ENCODE results near the gene SRCIN1. TPM values are rescaled to one million over a fixed set of nuclear protein-coding genes. Genes with fewer than 3 reads are reported as not detected.

SRCIN1 gene
- total RNA-seq, 2 donors from 2014 or later = 2.8 to 5.9 TPM

GRCh38 chr17:38547444-38547843 lies 58.3 kb downstream of the SRCIN1 start:
- H3K4me3 ChIP-seq (ENCODE audit: low read length) = no peak overlapping the region
- H3K27me3 ChIP-seq (ENCODE audit: control insufficient read depth, insufficient read depth, low read length, poor library complexity, severe bottlenecking) = no peaks in the 10 kb centered on the region
- H3K4me3 Mint-ChIP-seq = no peak overlapping the region
- H3K27me3 Mint-ChIP-seq (ENCODE audit: insufficient read depth) = no peaks in the 10 kb centered on the region
- no peaks in the 10 kb centered on the region for H3K9me3 ChIP-seq (ENCODE audit: control insufficient read depth, low read length)
- H3K27ac ChIP-seq (ENCODE audit: low read depth, low read length) = no peak overlapping the region
- WGBS, 2 experiments (ENCODE audit: insufficient coverage in 1 of 2, insufficient read length in 1 of 2) = 91 to 94% methylated on average over 3 to 12 of the region's 12 CpGs
- no peak for TF ChIP-seq CTCF (conservative IDR thresholded peaks at IDR 0.05)
- no peak overlapping the region for H3K27ac Mint-ChIP-seq
- no peaks in the 10 kb centered on the region for H3K9me3 Mint-ChIP-seq
- DNase-seq = no peak
- no peaks in the 10 kb centered on the region for H3K36me3 ChIP-seq (ENCODE audit: control insufficient read depth, insufficient read depth, low read length)
- no peaks in the 10 kb centered on the region for H3K4me1 Mint-ChIP-seq
- H3K36me3 Mint-ChIP-seq (ENCODE audit: low read depth) = no peaks in the 10 kb centered on the region
- no peak overlapping the region for H3K9ac ChIP-seq (ENCODE audit: extremely low read depth, low read length, poor library complexity, severe bottlenecking)
- no peaks in the 10 kb centered on the region for H3K4me1 ChIP-seq (ENCODE audit: control insufficient read depth, insufficient read depth, low read length)

- H3K27me3 Mint-ChIP-seq (ENCODE audit: insufficient read depth) = no peaks in the 10 kb centered on the region
- no peaks in the 10 kb centered on the region for H3K9me3 Mint-ChIP-seq
- no peak for TF ChIP-seq CTCF (conservative IDR thresholded peaks at IDR 0.05)
- H3K36me3 ChIP-seq (ENCODE audit: control insufficient read depth, insufficient read depth, low read length) = no peaks in the 10 kb centered on the region
- no peak overlapping the region for H3K27ac Mint-ChIP-seq
- DNase-seq = peak; percentile 35
- no peak overlapping the region for H3K9ac ChIP-seq (ENCODE audit: extremely low read depth, low read length, poor library complexity, severe bottlenecking)
- no peaks in the 10 kb centered on the region for H3K4me1 Mint-ChIP-seq
- no peaks in the 10 kb centered on the region for H3K27me3 ChIP-seq (ENCODE audit: control insufficient read depth, insufficient read depth, low read length, poor library complexity, severe bottlenecking)
- H3K9me3 ChIP-seq (ENCODE audit: control insufficient read depth, low read length) = no peaks in the 10 kb centered on the region
- WGBS, 2 experiments (ENCODE audit: insufficient coverage in 1 of 2, insufficient read length in 1 of 2) = 89 to 94% methylated on average over 5 to 11 of the region's 11 CpGs
- H3K4me3 ChIP-seq (ENCODE audit: low read length) = no peak overlapping the region
- no peak overlapping the region for H3K27ac ChIP-seq (ENCODE audit: low read depth, low read length)
- no peaks in the 10 kb centered on the region for H3K36me3 Mint-ChIP-seq (ENCODE audit: low read depth)
- no peaks in the 10 kb centered on the region for H3K4me1 ChIP-seq (ENCODE audit: control insufficient read depth, insufficient read depth, low read length)
- H3K4me3 Mint-ChIP-seq = no peak overlapping the region
These were observed 59.4 kb downstream of the SRCIN1 start for GRCh38 chr17:38546396-38546795.

- no peak for TF ChIP-seq CTCF (conservative IDR thresholded peaks at IDR 0.05)
- H3K4me1 Mint-ChIP-seq = no peaks in the 10 kb centered on the region
- no peaks in the 10 kb centered on the region for H3K27me3 ChIP-seq (ENCODE audit: control insufficient read depth, insufficient read depth, low read length, poor library complexity, severe bottlenecking)
- no peak overlapping the region for H3K4me3 ChIP-seq (ENCODE audit: low read length)
- H3K27me3 Mint-ChIP-seq (ENCODE audit: insufficient read depth) = no peaks in the 10 kb centered on the region
- H3K9ac ChIP-seq (ENCODE audit: extremely low read depth, low read length, poor library complexity, severe bottlenecking) = no peak overlapping the region
- no peaks in the 10 kb centered on the region for H3K9me3 Mint-ChIP-seq
- H3K9me3 ChIP-seq (ENCODE audit: control insufficient read depth, low read length) = no peaks in the 10 kb centered on the region
- no peaks in the 10 kb centered on the region for H3K36me3 ChIP-seq (ENCODE audit: control insufficient read depth, insufficient read depth, low read length)
- H3K27ac Mint-ChIP-seq = no peak overlapping the region
- H3K4me1 ChIP-seq (ENCODE audit: control insufficient read depth, insufficient read depth, low read length) = no peaks in the 10 kb centered on the region
- H3K36me3 Mint-ChIP-seq (ENCODE audit: low read depth) = no peaks in the 10 kb centered on the region
- H3K27ac ChIP-seq (ENCODE audit: low read depth, low read length) = no peak overlapping the region
- 83 to 93% methylated on average over 10 to 12 of the region's 12 CpGs for WGBS, 2 experiments (ENCODE audit: insufficient coverage in 1 of 2, insufficient read length in 1 of 2)
- peak; percentile 38 for DNase-seq
- H3K4me3 Mint-ChIP-seq = no peak overlapping the region
These were observed 60.1 kb downstream of the SRCIN1 start for GRCh38 chr17:38545531-38546225.
